PC-3 (cell line): ENCODE data around the gene CEP152. TPM values are rescaled to one million over a fixed set of nuclear protein-coding genes. Genes with fewer than 3 reads are reported as not detected.
A peak's percentile ranks its signal among the peaks of the same experiment; 100 is the strongest.

Source experiments
- ATAC-seq: fragments of 200-7000 bp; cut with Tn5 transposase; 2 replicates; pipeline ENCODE4 v1.9.1; 2020; ENCODE audit warnings: mild to moderate bottlenecking, moderate library complexity
- BruUV-seq: library from RNA; stranded (reverse); fragments of 400-500 nt; replicated peaks from 2 replicates; lab custom pipeline; 2021; lab: Mats Ljungman, UMichigan
- CTCF ChIA-PET: fragments of 300-600 bp; sonication (Branson Sonifier 250); formaldehyde crosslinking; loops from one replicate; lab custom pipeline; 2022; ENCODE audit warnings: antibody characterized with exemption; lab: Charles Lee
- POLR2A ChIA-PET: fragments of 300-600 bp; sonication (Branson Sonifier 250); formaldehyde crosslinking; loops from one replicate; lab custom pipeline; 2022; ENCODE audit warnings: antibody characterized with exemption; ENCODE audit not compliant: unreplicated experiment; lab: Charles Lee
- DNase-seq: peaks from one replicate; pipeline ENCODE4 v3.0.0-alpha.2; 2015
- H2AFZ ChIP-seq: fragments of 300-600 bp; sonication (generic); 2 replicates; pipeline ENCODE4 v1.6.0; 2016; ENCODE audit warnings: antibody characterized with exemption, low read length
- H3F3A ChIP-seq: fragments of 300-600 bp; sonication (generic); one replicate; pipeline ENCODE4 v1.6.0; 2017; ENCODE audit warnings: antibody characterized with exemption, low read length, control low read depth, mild to moderate bottlenecking; ENCODE audit not compliant: unreplicated experiment
- H3K27ac ChIP-seq: fragments of 300-600 bp; sonication (generic); 2 replicates; pipeline ENCODE4 v1.5.1; 2016; ENCODE audit warnings: mild to moderate bottlenecking, low read length
- H3K27me3 ChIP-seq: fragments of 300-600 bp; sonication (generic); 2 replicates; pipeline ENCODE4 v1.6.1; 2016; ENCODE audit warnings: low read length, mixed read lengths
- H3K36me3 ChIP-seq: fragments of 300-600 bp; sonication (generic); 2 replicates; pipeline ENCODE4 v1.6.1; 2016; ENCODE audit warnings: low read depth, mixed run types, low read length, mixed read lengths
- H3K4me1 ChIP-seq: fragments of 300-600 bp; sonication (generic); 2 replicates; pipeline ENCODE4 v1.5.1; 2016; ENCODE audit warnings: low read length; ENCODE audit not compliant: insufficient read depth
- H3K4me2 ChIP-seq: fragments of 300-600 bp; sonication (generic); 2 replicates; pipeline ENCODE4 v1.6.0; 2016; ENCODE audit warnings: low read length
- H3K4me3 ChIP-seq: fragments of 300-600 bp; sonication (generic); 2 replicates; pipeline ENCODE4 v1.5.1; 2016; ENCODE audit warnings: mild to moderate bottlenecking, low read length, mixed read lengths
- H3K79me2 ChIP-seq: fragments of 300-600 bp; sonication (generic); 2 replicates; pipeline ENCODE4 v1.6.1; 2017; ENCODE audit warnings: low read length, mixed read lengths
- H3K9ac ChIP-seq: fragments of 300-600 bp; sonication (generic); 2 replicates; pipeline ENCODE4 v1.6.0; 2016; ENCODE audit warnings: mild to moderate bottlenecking, low read length
- H3K9me2 ChIP-seq: fragments of 300-600 bp; sonication (generic); replicated peaks from 2 replicates; pipeline ENCODE4 v1.6.1; 2016; ENCODE audit warnings: mixed run types, low read length, mixed read lengths
- H3K9me3 ChIP-seq: fragments of 300-600 bp; sonication (generic); 2 replicates; pipeline ENCODE4 v1.6.1; 2016; ENCODE audit warnings: low read length, mixed read lengths
- H4K20me1 ChIP-seq: fragments of 300-600 bp; sonication (generic); 2 replicates; pipeline ENCODE4 v1.6.1; 2016; ENCODE audit warnings: low read length, mixed read lengths
- EZH2 ChIP-seq: fragments of 300-600 bp; sonication (generic); IDR thresholded peaks from one replicate; pipeline ENCODE4 v1.6.1; 2017; ENCODE audit warnings: antibody characterized with exemption, mild to moderate bottlenecking, low read length; ENCODE audit not compliant: unreplicated experiment
- EZH2phosphoT487 ChIP-seq: fragments of 300-600 bp; sonication (generic); IDR thresholded peaks from 2 replicates; pipeline ENCODE4 v1.6.1; 2018; ENCODE audit warnings: mild to moderate bottlenecking, antibody characterized with exemption, low read length, borderline replicate concordance
- intact Hi-C: fragments of 100-400 bp; cut with micrococcal nuclease; formaldehyde crosslinking; loops from 2 replicates; pipeline ENCODE4 v1.9.0; 2023
- total RNA-seq: library from RNA; depleted of rRNA; stranded (reverse); fragments of >200 nt; gene quantifications from 2 replicates; pipeline ENCODE4 v1.2.3, GENCODE V29; 2014
- TF ChIP-seq, protein P1 (sequence below): fragments of 300-600 bp; sonication (generic); conservative IDR thresholded peaks from 2 replicates; pipeline ENCODE4 v1.5.1; 2017; ENCODE audit warnings: antibody characterized with exemption, low read depth, mild to moderate bottlenecking, low read length

The CEP152 gene
- total RNA-seq, 1 experiment from 2014 or later: 7.5 TPM

DNA sequence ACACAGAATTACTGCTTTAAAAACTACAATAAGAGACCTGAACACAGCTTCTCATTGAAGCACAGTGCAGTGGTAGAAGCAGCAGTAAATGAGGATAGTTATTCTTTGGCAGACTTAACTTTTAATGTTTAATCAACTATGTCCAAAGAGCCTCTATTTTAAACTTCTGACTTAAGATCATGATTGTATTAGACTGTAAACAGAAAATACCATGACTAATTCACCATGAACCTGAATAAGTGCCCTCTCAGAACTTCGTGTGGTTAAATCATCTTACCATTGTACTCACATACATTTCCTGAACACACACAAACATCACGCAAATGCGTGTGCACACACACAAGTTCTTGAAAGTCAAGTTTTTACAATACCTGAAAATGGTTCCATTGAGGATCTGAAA, 13.9 kb downstream of the CEP152 start:
- Histone ChIP-seq H3K4me3 (0 out of 2 replicates have a peak overlapping the region, but pooled peaks have one; percentile 6), H3K4me1 (peaks cover 45% of the 10 kb centered on the region), H3K79me2 (peaks cover 42% of the 10 kb centered on the region), H3K9ac (peak overlapping the region; percentile 71), H3K27ac (peak overlapping the region; percentile 94), H3K4me2 (peak overlapping the region; percentile 68), H3K27me3 (no peaks in the 10 kb centered on the region), H3K36me3 (peaks cover 9% of the 10 kb centered on the region), H4K20me1 (no peaks in the 10 kb centered on the region), H3K9me2 (no peaks in the 10 kb centered on the region), H2AFZ (no peak overlapping the region), H3F3A (peaks cover 4% of the 10 kb centered on the region), H3K9me3 (no peaks in the 10 kb centered on the region)
- intact Hi-C loops: loop anchor here (1.0 to 2.0 kb wide), 2 partner anchors 16 to 42 kb away; no protein-coding TSS in a partner anchor
- TF ChIP-seq EZH2phosphoT487: no peak
- no peak for TF ChIP-seq EZH2
- TF ChIP-seq, protein P1, sequence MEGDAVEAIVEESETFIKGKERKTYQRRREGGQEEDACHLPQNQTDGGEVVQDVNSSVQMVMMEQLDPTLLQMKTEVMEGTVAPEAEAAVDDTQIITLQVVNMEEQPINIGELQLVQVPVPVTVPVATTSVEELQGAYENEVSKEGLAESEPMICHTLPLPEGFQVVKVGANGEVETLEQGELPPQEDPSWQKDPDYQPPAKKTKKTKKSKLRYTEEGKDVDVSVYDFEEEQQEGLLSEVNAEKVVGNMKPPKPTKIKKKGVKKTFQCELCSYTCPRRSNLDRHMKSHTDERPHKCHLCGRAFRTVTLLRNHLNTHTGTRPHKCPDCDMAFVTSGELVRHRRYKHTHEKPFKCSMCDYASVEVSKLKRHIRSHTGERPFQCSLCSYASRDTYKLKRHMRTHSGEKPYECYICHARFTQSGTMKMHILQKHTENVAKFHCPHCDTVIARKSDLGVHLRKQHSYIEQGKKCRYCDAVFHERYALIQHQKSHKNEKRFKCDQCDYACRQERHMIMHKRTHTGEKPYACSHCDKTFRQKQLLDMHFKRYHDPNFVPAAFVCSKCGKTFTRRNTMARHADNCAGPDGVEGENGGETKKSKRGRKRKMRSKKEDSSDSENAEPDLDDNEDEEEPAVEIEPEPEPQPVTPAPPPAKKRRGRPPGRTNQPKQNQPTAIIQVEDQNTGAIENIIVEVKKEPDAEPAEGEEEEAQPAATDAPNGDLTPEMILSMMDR: no peak
- no TSS peak for BruUV-seq
- ChIA-PET CTCF (no interaction called here), POLR2A (no interaction called here)
- ATAC-seq (peak; percentile 90), DNase-seq (peak; percentile 83)

DNA sequence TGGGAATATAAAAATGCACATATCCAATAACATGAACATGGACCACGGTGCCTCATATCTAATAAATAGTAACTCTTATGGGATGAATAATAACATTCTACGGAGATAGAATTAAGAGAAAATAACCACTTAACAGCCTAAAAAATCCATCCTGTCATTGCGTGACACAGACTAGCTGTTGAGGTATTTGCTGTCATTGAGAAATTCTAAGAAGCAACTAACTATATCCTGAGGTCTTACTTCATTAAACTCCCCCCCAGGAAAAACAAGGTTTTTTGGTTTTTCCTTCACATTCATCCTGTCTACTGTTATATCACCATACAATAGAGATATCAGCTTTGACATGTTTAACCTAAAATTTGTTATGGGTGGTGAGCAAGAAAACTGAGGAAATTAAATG, 14.3 kb downstream of the CEP152 start:
- DNase-seq (no peak), ATAC-seq (no peak)
- H2AFZ ChIP-seq: no peak overlapping the region
- H3K27ac ChIP-seq: peak overlapping the region; percentile 94
- H3K79me2 ChIP-seq: peaks cover 39% of the 10 kb centered on the region
- ChIA-PET CTCF (no interaction called here), POLR2A (no interaction called here)
- H3K27me3 ChIP-seq: no peaks in the 10 kb centered on the region
- H3K9ac ChIP-seq: peak overlapping the region; percentile 57
- BruUV-seq: TSS peak; percentile 86
- intact Hi-C loops: loop anchor here (2.0 kb wide), 1 partner anchor 16 kb away; no protein-coding TSS in a partner anchor
- 0 out of 2 replicates have a peak overlapping the region, but pooled peaks have one; percentile 6 for H3K4me3 ChIP-seq
- no peaks in the 10 kb centered on the region for H4K20me1 ChIP-seq
- TF ChIP-seq, protein P1: no peak
- TF ChIP-seq EZH2: no peak
- H3K9me3 ChIP-seq: no peaks in the 10 kb centered on the region
- H3K4me2 ChIP-seq: peak overlapping the region; percentile 68
- peaks cover 4% of the 10 kb centered on the region for H3F3A ChIP-seq
- peaks cover 45% of the 10 kb centered on the region for H3K4me1 ChIP-seq
- peaks cover 9% of the 10 kb centered on the region for H3K36me3 ChIP-seq
- no peaks in the 10 kb centered on the region for H3K9me2 ChIP-seq

DNA sequence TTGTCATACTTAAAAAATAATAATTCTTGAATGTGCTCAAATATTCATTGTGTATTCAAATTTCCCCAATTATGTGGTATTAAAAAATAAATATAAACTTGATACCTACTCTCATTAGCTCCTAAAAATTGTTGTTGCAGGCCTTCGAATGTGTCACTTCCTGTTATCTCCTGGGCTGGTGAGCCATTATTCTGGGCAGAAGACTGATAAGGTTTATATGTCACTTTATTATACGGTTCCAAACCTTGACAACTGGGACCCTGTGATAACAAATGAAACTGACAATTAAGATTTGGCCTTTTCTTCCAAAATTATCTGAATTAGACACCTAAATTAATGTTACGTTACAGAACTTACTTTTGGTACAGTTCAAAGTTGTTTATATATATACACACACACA, 15.0 kb downstream of the CEP152 start:
- H3K27ac ChIP-seq: peak overlapping the region; percentile 94
- H3F3A ChIP-seq: peaks cover 4% of the 10 kb centered on the region
- H3K9ac ChIP-seq: no peak overlapping the region
- peaks cover 40% of the 10 kb centered on the region for H3K4me1 ChIP-seq
- TF ChIP-seq, protein P1: no peak
- TF ChIP-seq EZH2phosphoT487: no peak
- no peak for TF ChIP-seq EZH2
- no peak for DNase-seq
- peaks cover 34% of the 10 kb centered on the region for H3K79me2 ChIP-seq
- H3K4me3 ChIP-seq: no peak overlapping the region
- no TSS peak for BruUV-seq
- no peaks in the 10 kb centered on the region for H3K27me3 ChIP-seq
- no peaks in the 10 kb centered on the region for H3K9me3 ChIP-seq
- no peaks in the 10 kb centered on the region for H4K20me1 ChIP-seq
- no peak overlapping the region for H3K4me2 ChIP-seq
- intact Hi-C loops: loop anchor here (2.0 kb wide), 1 partner anchor 15 kb away; no protein-coding TSS in a partner anchor
- H3K9me2 ChIP-seq: no peaks in the 10 kb centered on the region
- no peak overlapping the region for H2AFZ ChIP-seq
- no peak for ATAC-seq
- peaks cover 9% of the 10 kb centered on the region for H3K36me3 ChIP-seq
- ChIA-PET CTCF (no interaction called here), POLR2A (no interaction called here)
